IPS DF 6.9 (cell line): Measurements from ENCODE around the gene ATP8B1.

ENCODE experiments used
- DNase-seq: peaks from one replicate; pipeline ENCODE4 v3.0.0-alpha.2; 2013; ENCODE audit warnings: low read depth, low spot score
- H3K27ac ChIP-seq: one replicate; pipeline ENCODE4 v1.5.1; 2013; ENCODE audit warnings: low read length, control low read depth
- H3K27me3 ChIP-seq: 2 replicates; pipeline ENCODE4 v1.6.1; 2013; ENCODE audit warnings: mild to moderate bottlenecking, low read length; ENCODE audit not compliant: control insufficient read depth, insufficient read depth
- H3K36me3 ChIP-seq: 2 replicates; pipeline ENCODE4 v1.6.1; 2013; ENCODE audit warnings: low read length; ENCODE audit not compliant: control insufficient read depth, insufficient read depth
- H3K4me1 ChIP-seq: 2 replicates; pipeline ENCODE4 v1.6.1; 2013; ENCODE audit warnings: low read length; ENCODE audit not compliant: control insufficient read depth, insufficient read depth
- H3K4me3 ChIP-seq: 2 replicates; pipeline ENCODE4 v1.5.1; 2013; ENCODE audit warnings: mild to moderate bottlenecking, low read length
- H3K9me3 ChIP-seq: 2 replicates; pipeline ENCODE4 v1.6.1; 2013; ENCODE audit warnings: low read length, inconsistent platforms; ENCODE audit not compliant: control insufficient read depth, insufficient read depth
- WGBS: extraction: QIAGEN DNeasy Blood & Tissue Kit; methylation state at CpG from one replicate; pipeline ENCODE4 v1.1.7; 2013; ENCODE audit warnings: mixed read lengths, missing lambda C conversion rate; ENCODE audit not compliant: insufficient read length, insufficient coverage; 5-methylcytosine and 5-hydroxymethylcytosine counted together

ATP8B1 gene

DNA sequence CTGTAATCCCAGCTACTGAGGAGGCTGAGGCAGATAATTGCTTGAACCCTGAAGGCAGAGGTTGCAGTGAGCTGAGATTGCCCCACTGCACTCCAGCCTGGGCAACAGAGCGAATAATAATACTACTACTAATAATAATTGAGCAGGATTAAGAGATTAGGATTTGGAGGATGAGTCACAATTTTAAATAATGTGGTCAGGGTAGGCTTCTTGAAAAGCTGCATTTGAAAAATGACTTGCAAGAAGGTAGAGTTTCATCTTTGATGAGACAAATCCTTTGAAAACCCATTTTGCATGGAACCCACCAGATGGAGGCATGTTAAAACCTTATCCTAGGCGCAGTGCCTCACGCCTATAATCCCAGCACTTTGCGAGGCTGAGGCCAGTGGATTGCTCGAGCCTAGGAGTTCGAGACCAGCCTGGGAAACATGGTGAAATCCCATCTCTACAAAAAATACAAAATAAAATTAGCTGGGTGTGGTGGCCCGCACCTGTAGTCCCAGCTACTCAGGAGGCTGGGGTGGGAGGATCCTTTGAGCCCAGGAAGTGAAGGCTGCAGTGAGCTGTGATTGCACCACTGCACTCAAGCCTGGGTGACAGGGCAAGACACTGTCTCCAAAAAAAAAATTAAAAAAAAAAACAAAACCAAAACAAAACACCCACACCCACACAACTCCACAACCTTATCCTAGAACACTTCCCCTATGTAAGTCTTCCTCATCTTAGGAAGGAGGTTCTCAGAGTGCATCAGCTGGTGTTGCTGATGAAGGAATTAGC is 3.3 kb upstream of the ATP8B1 start:
- H3K27ac ChIP-seq: no peak overlapping the region
- peaks cover 15% of the 10 kb centered on the region; the same call in 1 of the 2 replicates for H3K27me3 ChIP-seq
- DNase-seq: no peak
- H3K9me3 ChIP-seq: no peaks in the 10 kb centered on the region
- no peak overlapping the region for H3K4me3 ChIP-seq
- WGBS: no CpG with 5 or more reads among the region's 7 CpGs
- peaks cover 1% of the 10 kb centered on the region; the same call in 1 of the 2 replicates for H3K4me1 ChIP-seq
- H3K36me3 ChIP-seq: no peaks in the 10 kb centered on the region

DNA sequence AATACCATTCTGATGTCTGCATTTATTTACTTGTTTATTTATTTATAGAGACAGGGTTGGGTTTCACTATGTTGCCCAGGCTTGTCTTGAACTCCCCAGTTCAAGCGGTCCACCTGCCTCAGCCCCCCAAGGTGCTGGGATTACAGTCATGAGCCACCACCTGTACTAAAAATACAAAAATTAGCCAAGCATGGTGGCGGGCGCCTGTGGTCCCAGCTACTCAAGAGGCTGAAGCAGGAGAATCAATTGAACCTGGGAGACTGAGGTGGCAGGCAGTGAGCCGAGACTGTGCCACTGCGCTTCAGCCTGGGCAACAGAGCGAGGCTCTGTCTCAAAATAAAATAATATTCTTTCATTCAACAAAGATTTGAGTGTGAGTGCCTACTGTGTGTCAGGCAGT is 2.0 kb upstream of the ATP8B1 start:
- no peaks in the 10 kb centered on the region for H3K9me3 ChIP-seq
- no peak for DNase-seq
- H3K27ac ChIP-seq: no peak overlapping the region
- peaks cover 20% of the 10 kb centered on the region; the same call in 1 of the 2 replicates for H3K27me3 ChIP-seq
- WGBS: no CpG with 5 or more reads among the region's 6 CpGs
- peaks cover 1% of the 10 kb centered on the region; the same call in 1 of the 2 replicates for H3K4me1 ChIP-seq
- no peaks in the 10 kb centered on the region for H3K36me3 ChIP-seq
- no peak overlapping the region for H3K4me3 ChIP-seq

DNA sequence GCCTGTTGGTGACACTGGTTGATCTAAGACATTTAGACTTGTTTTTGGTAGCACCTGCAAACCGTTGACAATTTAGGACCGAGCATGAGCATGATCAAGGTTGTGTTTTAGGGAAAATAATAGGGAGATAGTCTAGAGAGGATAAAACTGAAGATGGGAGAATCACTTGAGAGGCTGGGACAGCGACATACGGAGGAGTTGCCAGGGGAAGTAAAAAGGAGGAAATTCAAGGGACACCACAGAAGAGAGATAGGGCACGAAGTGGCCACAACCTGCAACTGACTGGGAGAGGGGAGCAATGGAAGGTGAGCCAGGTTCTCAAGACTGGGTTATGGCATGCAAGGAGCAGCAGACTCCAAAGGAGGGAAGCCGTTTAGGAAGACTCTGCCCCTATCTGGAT is 1.4 kb upstream of the ATP8B1 start:
- Histone ChIP-seq H3K4me3 (no peak overlapping the region), H3K4me1 (peaks cover 1% of the 10 kb centered on the region; the same call in 1 of the 2 replicates), H3K9me3 (no peaks in the 10 kb centered on the region), H3K27ac (no peak overlapping the region), H3K27me3 (peaks cover 20% of the 10 kb centered on the region; the same call in 1 of the 2 replicates), H3K36me3 (no peaks in the 10 kb centered on the region)
- no peak for DNase-seq
- WGBS: no CpG with 5 or more reads among the region's 6 CpGs

DNA sequence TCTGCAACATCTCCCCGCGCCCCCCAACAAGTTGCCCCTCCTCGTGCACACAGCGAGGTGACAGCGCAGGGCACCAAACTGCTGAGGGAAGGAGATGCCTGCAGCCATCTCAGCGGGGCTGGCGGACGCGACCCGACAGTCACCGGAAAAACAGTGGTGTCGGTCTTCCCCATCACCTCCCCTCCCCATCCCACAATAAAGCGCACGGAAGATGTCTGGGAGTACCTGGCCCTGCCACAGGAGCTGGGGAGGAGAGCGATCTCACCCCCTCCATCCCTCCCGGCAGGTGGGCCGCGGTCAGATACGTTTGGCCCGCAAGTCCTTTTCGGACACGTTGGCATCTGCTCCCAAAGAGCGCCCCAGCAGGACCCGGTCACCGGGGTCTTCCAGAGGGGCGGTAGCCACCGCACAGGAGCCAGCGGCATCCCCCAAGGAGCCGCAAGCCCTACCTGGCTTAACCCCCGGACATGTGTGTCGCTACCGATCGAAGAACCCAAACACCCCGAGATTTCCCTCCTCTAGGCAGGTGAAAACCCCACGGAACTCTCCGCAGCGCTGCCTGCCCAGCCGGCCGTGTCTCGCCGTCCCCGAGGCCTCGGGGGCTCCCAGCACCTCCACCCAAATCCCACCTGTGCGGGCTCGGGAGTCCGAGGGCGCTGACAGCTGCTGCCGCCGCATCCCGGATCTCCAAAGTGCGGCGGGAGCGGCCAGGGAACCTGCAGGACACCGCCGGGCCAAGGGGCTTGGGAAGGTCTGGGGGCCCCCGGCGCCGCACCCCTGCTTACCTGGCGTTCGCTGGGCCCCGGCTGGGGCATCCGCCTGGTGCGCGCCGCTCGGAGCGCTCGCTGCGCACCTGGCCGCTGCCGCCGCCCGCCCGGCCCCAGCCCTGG is 657 bp downstream of the ATP8B1 start:
- no peaks in the 10 kb centered on the region for H3K36me3 ChIP-seq
- no peak overlapping the region for H3K27ac ChIP-seq
- H3K4me3 ChIP-seq: peak overlapping the region; percentile 49
- peaks cover 20% of the 10 kb centered on the region; the same call in 1 of the 2 replicates for H3K27me3 ChIP-seq
- no peaks in the 10 kb centered on the region for H3K9me3 ChIP-seq
- WGBS: no CpG with 5 or more reads among the region's 74 CpGs
- no peak for DNase-seq
- peaks cover 1% of the 10 kb centered on the region; the same call in 1 of the 2 replicates for H3K4me1 ChIP-seq

DNA sequence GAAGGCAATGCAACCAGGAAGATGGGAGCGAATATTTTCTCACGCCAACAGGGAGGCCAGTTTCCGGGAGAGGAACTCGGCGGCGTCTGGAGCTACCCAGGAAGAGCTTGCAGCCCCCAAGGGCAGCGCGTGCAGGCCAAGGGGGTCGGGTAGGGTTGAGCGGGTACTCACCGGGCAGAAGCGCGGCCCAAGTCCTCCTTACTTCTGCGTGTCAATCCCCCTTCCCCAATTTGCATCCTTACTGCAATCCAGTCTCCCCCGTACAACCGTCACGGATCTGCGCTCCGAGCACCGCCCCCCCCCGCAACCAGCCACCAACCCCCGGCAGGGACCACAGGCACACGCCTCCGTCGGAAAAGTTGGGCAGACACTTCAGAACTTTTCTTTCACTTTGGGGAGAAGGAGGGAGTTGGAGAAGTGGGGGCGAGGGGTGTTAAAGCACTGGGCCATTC is 1.3 kb downstream of the ATP8B1 start:
- H3K27me3 ChIP-seq: peaks cover 20% of the 10 kb centered on the region; the same call in 1 of the 2 replicates
- H3K4me3 ChIP-seq: peak overlapping the region; percentile 49; the same call in 1 of the 2 replicates
- no CpG with 5 or more reads among the region's 26 CpGs for WGBS
- H3K4me1 ChIP-seq: peaks cover 1% of the 10 kb centered on the region; the same call in 1 of the 2 replicates
- DNase-seq: no peak
- H3K36me3 ChIP-seq: no peaks in the 10 kb centered on the region
- H3K27ac ChIP-seq: no peak overlapping the region
- no peaks in the 10 kb centered on the region for H3K9me3 ChIP-seq

DNA sequence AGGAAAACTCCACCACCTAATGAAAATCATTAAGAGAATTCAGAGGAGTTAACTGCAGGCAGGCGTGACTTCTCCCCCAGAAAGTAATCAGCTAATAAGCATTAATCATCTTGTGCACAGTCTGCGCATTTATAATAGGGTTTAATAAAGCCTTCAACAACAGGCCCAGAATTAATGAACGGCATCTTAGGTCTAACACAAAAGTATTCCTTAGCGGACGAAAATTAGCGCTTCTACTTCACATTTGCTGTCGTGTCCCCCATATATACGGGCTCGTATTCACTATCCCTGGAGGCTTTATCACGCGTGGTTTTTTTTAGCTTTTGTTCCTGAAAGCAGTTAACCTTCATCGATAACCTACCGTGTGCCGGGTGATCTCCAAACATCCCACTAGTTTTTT is 1.8 kb downstream of the ATP8B1 start:
- H3K4me1 ChIP-seq: peaks cover 1% of the 10 kb centered on the region; the same call in 1 of the 2 replicates
- DNase-seq: no peak
- WGBS: no CpG with 5 or more reads among the region's 14 CpGs
- H3K27me3 ChIP-seq: peaks cover 20% of the 10 kb centered on the region; the same call in 1 of the 2 replicates
- H3K9me3 ChIP-seq: no peaks in the 10 kb centered on the region
- peak overlapping the region; percentile 49; the same call in 1 of the 2 replicates for H3K4me3 ChIP-seq
- H3K36me3 ChIP-seq: no peaks in the 10 kb centered on the region
- H3K27ac ChIP-seq: no peak overlapping the region

DNA sequence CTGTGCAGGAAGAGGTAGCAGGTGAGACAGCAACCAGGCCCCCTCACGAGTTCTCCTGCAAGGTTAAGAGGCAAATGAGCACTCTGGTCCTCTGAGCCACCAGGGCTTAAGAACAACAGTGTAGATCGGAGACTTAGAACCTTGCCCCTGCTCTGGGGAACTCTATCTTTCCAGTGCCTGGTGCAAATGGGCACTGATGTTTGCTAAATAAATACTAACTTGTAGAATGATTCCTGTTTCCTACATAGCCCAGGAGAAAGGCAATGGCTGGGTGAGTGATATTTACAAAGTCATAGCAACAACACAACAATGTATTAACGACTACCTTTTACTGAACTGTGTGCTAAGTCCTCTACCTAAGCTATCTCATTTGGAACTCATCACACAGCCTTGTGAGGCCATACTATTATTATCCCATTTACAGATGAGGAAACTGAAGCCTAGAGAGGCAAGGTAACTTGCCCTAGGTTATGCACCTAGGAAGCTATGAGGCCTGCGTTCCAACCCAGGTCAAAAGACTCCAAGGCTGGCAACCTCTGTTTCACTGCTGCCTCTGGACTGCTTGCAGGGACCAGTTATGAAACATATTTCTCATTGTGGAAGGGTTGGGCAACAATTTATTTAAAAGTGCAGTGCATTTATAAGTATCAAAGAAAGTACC is 4.3 kb downstream of the ATP8B1 start:
- H3K27ac ChIP-seq: no peak overlapping the region
- WGBS: no CpG with 5 or more reads among the region's 4 CpGs
- DNase-seq: no peak
- H3K27me3 ChIP-seq: peaks cover 10% of the 10 kb centered on the region; the same call in 1 of the 2 replicates
- peaks cover 1% of the 10 kb centered on the region; the same call in 1 of the 2 replicates for H3K4me1 ChIP-seq
- no peaks in the 10 kb centered on the region for H3K9me3 ChIP-seq
- no peaks in the 10 kb centered on the region for H3K36me3 ChIP-seq
- no peak overlapping the region for H3K4me3 ChIP-seq

DNA sequence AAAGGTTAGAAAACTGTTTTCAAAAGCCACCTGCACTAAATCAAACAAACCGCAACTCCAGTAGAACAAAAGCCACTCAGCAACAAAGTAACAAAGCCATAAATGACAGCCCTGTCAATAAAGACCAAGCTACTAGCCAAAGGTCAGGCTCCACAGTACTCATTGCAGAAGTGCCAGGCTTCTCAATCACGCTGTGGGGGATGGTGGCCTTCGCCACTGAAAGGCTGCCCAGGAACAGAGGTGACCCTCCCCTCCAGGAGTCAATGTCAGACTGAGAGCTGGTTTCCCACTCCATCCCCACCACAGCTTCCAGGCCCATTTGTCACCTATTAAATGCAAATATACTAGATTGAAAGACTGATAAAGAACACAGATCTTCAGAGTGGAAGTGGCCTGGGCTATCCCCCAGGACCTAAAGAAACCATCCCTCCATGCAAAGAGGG is 5.9 kb downstream of the ATP8B1 start:
- Histone ChIP-seq H3K9me3 (no peaks in the 10 kb centered on the region), H3K4me3 (no peak overlapping the region), H3K27me3 (peaks cover 9% of the 10 kb centered on the region; the same call in 1 of the 2 replicates), H3K27ac (no peak overlapping the region), H3K4me1 (peaks cover 1% of the 10 kb centered on the region; the same call in 1 of the 2 replicates), H3K36me3 (no peaks in the 10 kb centered on the region)
- WGBS: no CpG with 5 or more reads among the region's 3 CpGs
- no peak for DNase-seq

DNA sequence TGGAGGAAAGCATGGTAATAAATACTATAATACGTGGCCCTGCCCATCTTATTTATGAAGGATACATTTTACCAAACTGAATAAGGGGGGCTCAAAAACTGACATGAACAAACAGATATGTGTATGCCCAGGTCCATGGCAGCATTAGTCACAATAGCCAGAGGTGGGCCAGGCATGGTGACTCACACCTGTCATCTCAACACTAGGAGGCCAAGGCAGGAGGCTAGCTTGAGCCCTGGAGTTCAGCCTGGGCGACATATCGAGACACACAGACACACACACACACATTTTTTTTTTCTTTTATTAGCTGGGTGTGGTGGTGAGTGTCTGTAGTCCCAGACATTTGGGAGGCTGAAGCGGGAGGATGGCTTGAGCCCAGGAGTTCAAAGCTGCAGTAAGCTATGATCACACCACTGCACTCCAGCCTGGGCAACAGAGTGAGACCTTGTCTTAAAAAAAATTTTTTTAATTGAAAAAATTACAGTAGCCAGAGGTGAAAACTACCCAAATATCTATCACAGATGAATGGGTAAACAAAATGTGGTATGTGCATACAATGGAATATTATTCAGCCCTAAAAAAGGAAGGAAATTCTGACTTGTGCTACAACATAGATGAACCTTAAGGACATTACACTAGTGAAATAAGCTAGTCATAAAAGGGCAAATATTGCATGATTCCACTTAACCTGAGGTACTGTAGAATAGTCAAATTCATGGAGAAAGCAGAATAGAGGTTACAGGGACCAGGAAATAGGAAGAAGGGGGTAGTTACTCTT is 8.0 kb downstream of the ATP8B1 start:
- no CpG with 5 or more reads among the region's 4 CpGs for WGBS
- Histone ChIP-seq H3K9me3 (no peaks in the 10 kb centered on the region), H3K36me3 (no peaks in the 10 kb centered on the region), H3K27me3 (no peaks in the 10 kb centered on the region), H3K4me1 (no peaks in the 10 kb centered on the region), H3K4me3 (no peak overlapping the region), H3K27ac (no peak overlapping the region)
- no peak for DNase-seq
